MM.1S (cell line): ENCODE results near the gene NR1I2.

Experiments
- DNase-seq: peaks from one replicate; pipeline ENCODE4 v3.0.0-alpha.2; 2015
- H2AFZ ChIP-seq: fragments of 300-600 bp; sonication (generic); 2 replicates; pipeline ENCODE4 v1.6.0; 2016; ENCODE audit warnings: antibody characterized with exemption, low read length
- H3F3A ChIP-seq: fragments of 300-600 bp; sonication (generic); 2 replicates; pipeline ENCODE4 v1.6.1; 2016; ENCODE audit warnings: mild to moderate bottlenecking, antibody characterized with exemption, low read length, moderate library complexity, mixed read lengths; ENCODE audit not compliant: insufficient read depth
- H3K27ac ChIP-seq: fragments of 300-600 bp; sonication (generic); 2 replicates; pipeline ENCODE4 v1.5.1; 2016; ENCODE audit warnings: mild to moderate bottlenecking, low read length
- H3K27me3 ChIP-seq: fragments of 300-600 bp; sonication (generic); replicated peaks from 2 replicates; pipeline ENCODE4 v1.6.0; 2016; ENCODE audit warnings: low read length; ENCODE audit not compliant: insufficient read depth
- H3K36me3 ChIP-seq: fragments of 300-600 bp; sonication (generic); replicated peaks from 2 replicates; pipeline ENCODE4 v1.6.1; 2016; ENCODE audit warnings: mild to moderate bottlenecking, low read length, mixed read lengths; ENCODE audit not compliant: insufficient read depth
- H3K4me1 ChIP-seq: fragments of 300-600 bp; sonication (generic); 2 replicates; pipeline ENCODE4 v1.6.1; 2016; ENCODE audit warnings: low read length, mixed read lengths
- H3K4me2 ChIP-seq: fragments of 300-600 bp; sonication (generic); 2 replicates; pipeline ENCODE4 v1.6.0; 2016; ENCODE audit warnings: low read depth, low read length
- H3K4me3 ChIP-seq: fragments of 300-600 bp; sonication (generic); 2 replicates; pipeline ENCODE4 v1.5.1; 2016; ENCODE audit warnings: low read length, mixed read lengths
- H3K79me2 ChIP-seq: fragments of 300-600 bp; sonication (generic); 2 replicates; pipeline ENCODE4 v1.6.1; 2016; ENCODE audit warnings: mixed run types, low read length, mixed read lengths
- H3K9ac ChIP-seq: fragments of 300-600 bp; sonication (generic); 2 replicates; pipeline ENCODE4 v1.6.1; 2016; ENCODE audit warnings: low read length, mixed read lengths
- H3K9me2 ChIP-seq: fragments of 300-600 bp; sonication (generic); replicated peaks from 2 replicates; pipeline ENCODE4 v1.6.1; 2016; ENCODE audit warnings: mild to moderate bottlenecking, low read length, mixed read lengths; ENCODE audit not compliant: insufficient read depth
- H3K9me3 ChIP-seq: fragments of 300-600 bp; sonication (generic); replicated peaks from 2 replicates; pipeline ENCODE4 v1.6.1; 2016; ENCODE audit warnings: mild to moderate bottlenecking, low read length, mixed read lengths; ENCODE audit not compliant: insufficient read depth
- H4K20me1 ChIP-seq: fragments of 300-600 bp; sonication (generic); 2 replicates; pipeline ENCODE4 v1.6.1; 2016; ENCODE audit warnings: mild to moderate bottlenecking, low read length, moderate library complexity, mixed read lengths; ENCODE audit not compliant: insufficient read depth
- EZH2 ChIP-seq: fragments of 300-600 bp; sonication (generic); optimal IDR thresholded peaks from 2 replicates; pipeline ENCODE3; 2017; ENCODE audit warnings: low read depth, mild to moderate bottlenecking, antibody characterized with exemption, low read length, mixed read lengths
- EZH2phosphoT487 ChIP-seq: fragments of 300-600 bp; sonication (generic); IDR thresholded peaks from 2 replicates; pipeline ENCODE4 v1.6.1; 2018; ENCODE audit warnings: antibody characterized with exemption, low read length
- TF ChIP-seq, protein P1 (sequence below): fragments of 300-600 bp; sonication (generic); IDR thresholded peaks from 2 replicates; pipeline ENCODE4 v1.5.1; 2016; ENCODE audit warnings: antibody characterized with exemption, low read length, mixed read lengths

The NR1I2 gene

DNA sequence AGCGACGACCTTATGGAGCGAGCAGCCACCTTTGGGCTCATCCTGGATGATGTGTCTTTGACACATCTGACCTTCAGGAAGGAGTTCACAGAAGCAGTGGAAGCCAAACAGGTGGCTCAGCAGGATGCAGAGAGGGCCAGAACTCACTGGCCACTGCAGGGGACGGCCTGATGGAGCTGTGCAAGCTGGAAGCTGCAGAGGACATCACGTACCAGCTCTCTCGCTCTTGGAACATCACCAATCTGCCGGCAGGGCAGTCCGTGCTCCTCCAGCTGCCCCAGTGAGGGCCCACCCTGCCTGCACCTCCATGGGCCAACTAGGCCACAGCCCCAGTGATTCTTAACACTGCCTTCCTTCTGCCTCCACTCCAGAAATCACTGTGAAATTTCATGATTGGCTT lies 10.4 kb downstream of the NR1I2 start:
- no peak for DNase-seq
- Histone ChIP-seq H3K36me3 (no peaks in the 10 kb centered on the region), H4K20me1 (no peaks in the 10 kb centered on the region), H3F3A (no peaks in the 10 kb centered on the region), H3K9me2 (no peaks in the 10 kb centered on the region), H3K9ac (no peak overlapping the region), H3K4me2 (no peak overlapping the region), H3K27ac (no peak overlapping the region), H3K4me1 (no peaks in the 10 kb centered on the region), H3K4me3 (no peak overlapping the region), H3K79me2 (no peaks in the 10 kb centered on the region), H3K27me3 (no peaks in the 10 kb centered on the region), H3K9me3 (no peaks in the 10 kb centered on the region), H2AFZ (no peak overlapping the region)
- TF ChIP-seq EZH2 (no peak), EZH2phosphoT487 (no peak)
- TF ChIP-seq, protein P1, sequence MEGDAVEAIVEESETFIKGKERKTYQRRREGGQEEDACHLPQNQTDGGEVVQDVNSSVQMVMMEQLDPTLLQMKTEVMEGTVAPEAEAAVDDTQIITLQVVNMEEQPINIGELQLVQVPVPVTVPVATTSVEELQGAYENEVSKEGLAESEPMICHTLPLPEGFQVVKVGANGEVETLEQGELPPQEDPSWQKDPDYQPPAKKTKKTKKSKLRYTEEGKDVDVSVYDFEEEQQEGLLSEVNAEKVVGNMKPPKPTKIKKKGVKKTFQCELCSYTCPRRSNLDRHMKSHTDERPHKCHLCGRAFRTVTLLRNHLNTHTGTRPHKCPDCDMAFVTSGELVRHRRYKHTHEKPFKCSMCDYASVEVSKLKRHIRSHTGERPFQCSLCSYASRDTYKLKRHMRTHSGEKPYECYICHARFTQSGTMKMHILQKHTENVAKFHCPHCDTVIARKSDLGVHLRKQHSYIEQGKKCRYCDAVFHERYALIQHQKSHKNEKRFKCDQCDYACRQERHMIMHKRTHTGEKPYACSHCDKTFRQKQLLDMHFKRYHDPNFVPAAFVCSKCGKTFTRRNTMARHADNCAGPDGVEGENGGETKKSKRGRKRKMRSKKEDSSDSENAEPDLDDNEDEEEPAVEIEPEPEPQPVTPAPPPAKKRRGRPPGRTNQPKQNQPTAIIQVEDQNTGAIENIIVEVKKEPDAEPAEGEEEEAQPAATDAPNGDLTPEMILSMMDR: no peak

DNA sequence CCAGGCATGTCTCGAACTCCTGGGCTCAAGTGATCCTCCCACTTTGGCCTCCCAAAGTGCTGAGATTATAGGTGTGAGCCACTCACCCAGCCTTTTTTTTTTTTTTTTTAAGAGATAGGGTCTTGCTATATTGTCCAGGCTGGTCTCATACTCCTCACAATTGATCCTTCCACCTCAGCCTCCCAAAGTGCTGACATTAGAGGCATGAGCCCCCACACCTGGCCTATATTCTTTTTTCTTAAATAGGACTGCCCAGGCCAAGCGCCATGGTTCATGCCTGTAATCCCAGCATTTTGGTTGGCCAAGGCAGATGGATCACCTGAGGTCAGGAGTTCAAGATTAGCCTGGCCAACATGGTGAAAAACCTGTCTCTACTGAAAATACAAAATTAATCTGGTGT lies 12.5 kb downstream of the NR1I2 start:
- TF ChIP-seq, protein P1: no peak
- TF ChIP-seq EZH2phosphoT487: no peak
- TF ChIP-seq EZH2: no peak
- no peaks in the 10 kb centered on the region for H3K4me1 ChIP-seq
- no peak overlapping the region for H3K4me2 ChIP-seq

DNA sequence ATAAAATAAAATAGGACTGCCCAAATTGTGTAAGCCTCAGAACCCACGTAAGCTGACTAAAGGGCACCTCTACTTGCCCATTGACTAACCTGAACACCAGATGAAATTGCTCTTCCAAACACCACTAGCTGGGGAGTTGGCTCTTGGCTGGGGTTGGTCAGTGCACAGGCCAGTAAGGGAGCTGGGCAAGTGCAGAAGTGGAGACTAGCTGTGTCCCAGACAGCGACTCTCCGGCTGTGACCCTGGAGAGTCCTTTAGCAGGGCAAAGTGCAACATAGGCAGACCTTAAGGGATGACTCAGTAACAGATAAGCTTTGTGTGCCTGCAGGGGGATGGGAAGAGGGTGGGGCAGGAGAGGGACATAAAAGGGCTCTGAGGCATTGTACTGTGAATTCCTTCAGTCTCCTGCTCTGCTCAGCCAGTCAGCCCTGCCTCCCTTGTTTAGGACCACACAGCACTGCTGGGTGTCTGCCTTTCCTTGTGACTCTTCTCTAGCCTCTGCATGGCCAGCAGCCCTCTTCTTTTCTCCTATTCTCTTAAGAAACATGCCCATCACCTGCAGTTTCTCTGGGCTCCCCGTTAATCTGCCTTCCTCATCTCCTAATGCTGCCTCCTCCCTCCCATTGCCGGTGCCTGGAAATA lies 13.2 kb downstream of the NR1I2 start:
- H3K4me3 ChIP-seq: no peak overlapping the region
- no peaks in the 10 kb centered on the region for H3F3A ChIP-seq
- no peaks in the 10 kb centered on the region for H3K9me2 ChIP-seq
- no peak overlapping the region for H3K27ac ChIP-seq
- H3K79me2 ChIP-seq: no peaks in the 10 kb centered on the region
- no peaks in the 10 kb centered on the region for H4K20me1 ChIP-seq
- no peaks in the 10 kb centered on the region for H3K27me3 ChIP-seq
- DNase-seq: no peak
- no peaks in the 10 kb centered on the region for H3K36me3 ChIP-seq
- no peaks in the 10 kb centered on the region for H3K9me3 ChIP-seq
- no peak overlapping the region for H3K4me2 ChIP-seq
- no peaks in the 10 kb centered on the region for H3K4me1 ChIP-seq
- H3K9ac ChIP-seq: no peak overlapping the region
- H2AFZ ChIP-seq: no peak overlapping the region
- TF ChIP-seq EZH2 (no peak), EZH2phosphoT487 (no peak)
- TF ChIP-seq, protein P1: no peak

More for the DNA sequence above, 12.5 kb downstream of the NR1I2 start:
- H2AFZ ChIP-seq: no peak overlapping the region
- no peaks in the 10 kb centered on the region for H4K20me1 ChIP-seq
- no peaks in the 10 kb centered on the region for H3K9me3 ChIP-seq
- no peak overlapping the region for H3K4me3 ChIP-seq
- no peaks in the 10 kb centered on the region for H3F3A ChIP-seq
- no peak for DNase-seq
- no peaks in the 10 kb centered on the region for H3K79me2 ChIP-seq
- H3K36me3 ChIP-seq: no peaks in the 10 kb centered on the region
- no peaks in the 10 kb centered on the region for H3K9me2 ChIP-seq
- no peaks in the 10 kb centered on the region for H3K27me3 ChIP-seq
- no peak overlapping the region for H3K9ac ChIP-seq
- no peak overlapping the region for H3K27ac ChIP-seq
